HepG2 (cell line): ENCODE measurements around the gene PDE3A. TPM values are rescaled to one million over a fixed set of nuclear protein-coding genes. Genes with fewer than 3 reads are reported as not detected.

Source experiments
- ATAC-seq: fragments of 200-7000 bp; cut with Tn5 transposase; 3 replicates; pipeline ENCODE4 v1.9.1; 2020; ENCODE audit warnings: mild to moderate bottlenecking, moderate library complexity
- BruUV-seq: library from RNA; stranded (reverse); fragments of 400-500 nt; replicated peaks from 2 replicates; lab custom pipeline; 2021; lab: Mats Ljungman, UMichigan
- CTCF ChIA-PET: fragments of 300-600 bp; formaldehyde crosslinking; extraction: SDS; loops from one replicate; lab custom pipeline; 2021; ENCODE audit warnings: low total read pairs, inconsistent platforms, low intra/inter-chr PET ratio; lab: Yijun Ruan, JAX
- POLR2A ChIA-PET: fragments of 350-600 bp; sonication (Branson Sonifier 250); formaldehyde crosslinking; loops from one replicate; lab custom pipeline; 2020; ENCODE audit warnings: antibody characterized with exemption, inconsistent platforms; lab: Yijun Ruan, JAX
- DNase-seq: peaks from one replicate; pipeline ENCODE4 v3.0.0-alpha.2; 2015; ENCODE audit warnings: low spot score
- FAIRE-seq: peaks from 3 replicates; lab custom pipeline; 2011; peaks lifted over from hg19 to GRCh38; lab: Jason Lieb, UNC
- H2AFZ ChIP-seq: one replicate; pipeline ENCODE4 v1.6.1; 2011; ENCODE audit warnings: low read length, inconsistent platforms
- H3K27ac ChIP-seq: fragments of 300-600 bp; 3 replicates; pipeline ENCODE4 v1.8.0; 2011; ENCODE audit warnings: mixed run types, mild to moderate bottlenecking, mixed read lengths, low read length, inconsistent platforms; ENCODE audit not compliant: insufficient read depth; ENCODE audit errors: extremely low read length
- H3K27me3 ChIP-seq, 2 experiments: fragments of 200-600 bp in 1 of 2; 2 replicates in 1 of 2; 3 replicates in 1 of 2; pipeline versions ENCODE4 v1.6.0 to v1.8.0; 2011; ENCODE audit warnings: low read length in 2 of 2, mild to moderate bottlenecking in 2 of 2, moderate library complexity in 2 of 2, inconsistent platforms in 1 of 2; ENCODE audit not compliant: insufficient read depth in 2 of 2, control insufficient read depth in 1 of 2
- H3K36me3 ChIP-seq, 2 experiments: fragments of 200-600 bp in 1 of 2; replicated peaks in 1 of 2; 2 replicates in 1 of 2; 3 replicates in 1 of 2; pipeline versions ENCODE4 v1.5.1 to v1.8.0; 2011; ENCODE audit warnings: low read length in 2 of 2, inconsistent platforms in 1 of 2; ENCODE audit not compliant: insufficient read depth in 2 of 2, control insufficient read depth in 1 of 2
- H3K4me1 ChIP-seq: 2 replicates; pipeline ENCODE4 v1.5.1; 2012; ENCODE audit warnings: low read length, inconsistent platforms; ENCODE audit not compliant: insufficient read depth
- H3K4me2 ChIP-seq: 2 replicates; pipeline ENCODE4 v1.6.0; 2011; ENCODE audit warnings: low read depth, low read length, inconsistent platforms
- H3K4me3 ChIP-seq, 3 experiments: fragments of 200-600 bp in 1 of 3; sonication (generic), shearing (Covaris generic) in 1 of 3; replicated peaks in 1 of 3; 2 replicates each; pipeline ENCODE4 v1.5.1; 2011 to 2016; ENCODE audit warnings: low read length in 3 of 3, inconsistent platforms in 2 of 3, low read depth in 2 of 3, mild to moderate bottlenecking in 2 of 3, control low read depth in 1 of 3, mixed read lengths in 1 of 3; ENCODE audit not compliant: insufficient read depth in 1 of 3
- H3K79me2 ChIP-seq: one replicate; pipeline ENCODE4 v1.6.1; 2011; ENCODE audit warnings: low read length, inconsistent platforms; ENCODE audit not compliant: insufficient read depth
- H3K9ac ChIP-seq: 2 replicates; pipeline ENCODE4 v1.6.0; 2011; ENCODE audit warnings: mild to moderate bottlenecking, low read depth, low read length, inconsistent platforms; ENCODE audit not compliant: insufficient read depth
- H3K9me3 ChIP-seq: 2 replicates; pipeline ENCODE4 v1.5.1; 2012; ENCODE audit warnings: mild to moderate bottlenecking, low read length
- H4K20me1 ChIP-seq: 2 replicates; pipeline ENCODE4 v1.6.0; 2011; ENCODE audit warnings: inconsistent platforms, mild to moderate bottlenecking, low read length, moderate library complexity; ENCODE audit not compliant: insufficient read depth
- CCAR2 ChIP-seq: fragments of 200-400 bp; formaldehyde crosslinking; optimal IDR thresholded peaks from 2 replicates; pipeline ENCODE3; 2018; ENCODE audit warnings: low read depth, mild to moderate bottlenecking, low read length, moderate library complexity
- CTCF ChIP-seq: sonication (generic); formaldehyde crosslinking; IDR thresholded peaks from 2 replicates; pipeline ENCODE4 v1.5.0; 2020; ENCODE audit warnings: mild to moderate bottlenecking, missing genetic modification reagents, moderate library complexity
- GTF3A ChIP-seq: sonication (generic); formaldehyde crosslinking; conservative IDR thresholded peaks from 2 replicates; pipeline ENCODE4 v1.4.0; 2020; ENCODE audit warnings: mild to moderate bottlenecking, missing genetic modification reagents
- JDP2 ChIP-seq: sonication (generic); formaldehyde crosslinking; IDR thresholded peaks from 2 replicates; pipeline ENCODE4 v1.8.1; 2022; ENCODE audit warnings: missing genetic modification reagents, borderline replicate concordance
- POGK ChIP-seq: sonication (generic); formaldehyde crosslinking; conservative IDR thresholded peaks from 2 replicates; pipeline ENCODE4 v1.8.0; 2022; ENCODE audit warnings: mild to moderate bottlenecking, moderate library complexity, missing genetic modification reagents
- ZFP1 ChIP-seq: IDR thresholded peaks from 2 replicates; pipeline ENCODE4 v1.6.1; 2016
- ZFP36 ChIP-seq: fragments of 150-350 bp; IDR thresholded peaks from 2 replicates; pipeline ENCODE4 v1.6.1; 2018; ENCODE audit warnings: borderline replicate concordance, low read length, low read depth; ENCODE audit not compliant: partially characterized antibody
- ZFP82 ChIP-seq: sonication (generic); formaldehyde crosslinking; IDR thresholded peaks from 2 replicates; pipeline ENCODE4 v1.5.1; 2020; ENCODE audit warnings: mild to moderate bottlenecking, missing genetic modification reagents, borderline replicate concordance
- ZNF280B ChIP-seq: sonication (generic); formaldehyde crosslinking; IDR thresholded peaks from 2 replicates; pipeline ENCODE4 v1.5.0; 2020; ENCODE audit warnings: missing genetic modification reagents, mild to moderate bottlenecking, borderline replicate concordance
- ZNF670 ChIP-seq: sonication (generic); formaldehyde crosslinking; IDR thresholded peaks from 2 replicates; pipeline ENCODE4 v1.8.0; 2022; ENCODE audit warnings: mild to moderate bottlenecking, missing genetic modification reagents, borderline replicate concordance
- ZNF687 ChIP-seq: sonication (generic); formaldehyde crosslinking; IDR thresholded peaks from 2 replicates; pipeline ENCODE4 v1.5.1; 2020; ENCODE audit warnings: mild to moderate bottlenecking, missing genetic modification reagents, moderate library complexity
- ZNF770 ChIP-seq: sonication (generic); formaldehyde crosslinking; IDR thresholded peaks from 2 replicates; pipeline ENCODE4 v1.5.0; 2020; ENCODE audit warnings: mild to moderate bottlenecking, missing genetic modification reagents
- WGBS: methylation state at CpG from one replicate; pipeline ENCODE4 v1.1.6; 2017; ENCODE audit warnings: low lambda C conversion rate; 5-methylcytosine and 5-hydroxymethylcytosine counted together
- in situ Hi-C: cut with HindIII; loops from 2 replicates; pipeline ENCODE4 v1.10.0; 2017; ENCODE audit warnings: low pct_unique_long_range_greater_than_20kb; ENCODE audit not compliant: extremely low pct_ligation_motif_present
- intact Hi-C: fragments of 100-400 bp; cut with micrococcal nuclease; formaldehyde crosslinking; loops from one replicate; pipeline ENCODE4 v1.10.0; 2022; ENCODE audit not compliant: unreplicated experiment
- polyA plus RNA-seq, 8 experiments: library from polyadenylated mRNA; depleted of rRNA in 3 of 8; stranded (reverse) in 7 of 8; unstranded in 1 of 8; fragments of >200 nt; fragmentation: Illumina TruSeq in 4 of 8; extraction: Trizol in 4 of 8; gene quantifications; 2 replicates each; pipeline versions ENCODE4 v1.2.1 to v1.2.3, GENCODE V29; 2011 to 2016; ENCODE audit warnings: low read depth in 4 of 8, missing spikeins in 1 of 8, mixed read lengths in 1 of 8; ENCODE audit not compliant: insufficient read depth in 1 of 8
- total RNA-seq, 5 experiments: library from RNA; depleted of rRNA; stranded (reverse); fragments of >200 nt; fragmentation: Illumina TruSeq; extraction: Trizol; gene quantifications; 2 replicates each; pipeline ENCODE4 v1.2.3, GENCODE V29; 2016; ENCODE audit warnings: low read depth in 1 of 5

Gene PDE3A
- total and polyA plus RNA-seq, 2 of the 13 experiments (the other 11 are each of a cell fraction or from before 2014, with no cell fraction given) = 0.77 to 1.5 TPM

GRCh38 chr12:20440408-20440807 is 72.1 kb downstream of the PDE3A start:
- FAIRE-seq = no peak
- intact Hi-C loops (no loop called here), in situ Hi-C loops (no loop called here)
- H3K9ac ChIP-seq = no peak overlapping the region
- no peaks in the 10 kb centered on the region for H3K36me3 ChIP-seq
- no peak for ATAC-seq
- no peak overlapping the region for H2AFZ ChIP-seq
- ChIA-PET POLR2A (no interaction called here), CTCF (no interaction called here)
- no peak overlapping the region for H3K27ac ChIP-seq
- no peaks in the 10 kb centered on the region for H4K20me1 ChIP-seq
- no peaks in the 10 kb centered on the region for H3K4me1 ChIP-seq
- H3K4me2 ChIP-seq = no peak overlapping the region
- 0% methylated on average over 1 of the region's 1 CpG for WGBS
- BruUV-seq = no TSS peak
- H3K4me3 ChIP-seq = no peak overlapping the region
- DNase-seq = no peak
- no peaks in the 10 kb centered on the region for H3K9me3 ChIP-seq
- H3K79me2 ChIP-seq = no peaks in the 10 kb centered on the region
- H3K27me3 ChIP-seq = no peaks in the 10 kb centered on the region
- TF ChIP-seq ZNF687 (no peak), CCAR2 (no peak), ZNF670 (CRISPR knock-in tag) (no peak), ZFP82 (CRISPR knock-in tag) (no peak), ZFP36 (no peak), JDP2 (no peak), ZNF280B (CRISPR knock-in tag) (no peak), ZNF770 (CRISPR knock-in tag) (no peak), GTF3A (CRISPR knock-in tag) (no peak), CTCF (CRISPR knock-in tag) (no peak), POGK (CRISPR knock-in tag) (no peak), ZFP1 (CRISPR knock-in tag) (no peak)
